Upper lobe of left lung (tissue), 4 donors: ENCODE measurements around the gene TEX22.

ENCODE experiments used
- CTCF ChIP-seq, 6 experiments: fragments of 450-650 bp in 4 of 6; fragments of 200-600 bp in 2 of 6; sonication (generic) in 2 of 6; IDR thresholded peaks; one replicate each; pipeline ENCODE4 v1.5.1; 2016 to 2019; ENCODE audit warnings: antibody characterized with exemption in 6 of 6
- EP300 ChIP-seq, 4 donors: sonication (generic); formaldehyde crosslinking; IDR thresholded peaks; one replicate each; pipeline ENCODE4 v1.5.1; 2017; ENCODE audit warnings: antibody characterized with exemption in 4 of 4, control low read depth in 2 of 4
- POLR2A ChIP-seq, 4 donors: fragments of 450-650 bp; IDR thresholded peaks; one replicate each; pipeline ENCODE4 v1.5.1; 2016 to 2017; ENCODE audit warnings: antibody characterized with exemption in 4 of 4, mild to moderate bottlenecking in 2 of 4

DNA sequence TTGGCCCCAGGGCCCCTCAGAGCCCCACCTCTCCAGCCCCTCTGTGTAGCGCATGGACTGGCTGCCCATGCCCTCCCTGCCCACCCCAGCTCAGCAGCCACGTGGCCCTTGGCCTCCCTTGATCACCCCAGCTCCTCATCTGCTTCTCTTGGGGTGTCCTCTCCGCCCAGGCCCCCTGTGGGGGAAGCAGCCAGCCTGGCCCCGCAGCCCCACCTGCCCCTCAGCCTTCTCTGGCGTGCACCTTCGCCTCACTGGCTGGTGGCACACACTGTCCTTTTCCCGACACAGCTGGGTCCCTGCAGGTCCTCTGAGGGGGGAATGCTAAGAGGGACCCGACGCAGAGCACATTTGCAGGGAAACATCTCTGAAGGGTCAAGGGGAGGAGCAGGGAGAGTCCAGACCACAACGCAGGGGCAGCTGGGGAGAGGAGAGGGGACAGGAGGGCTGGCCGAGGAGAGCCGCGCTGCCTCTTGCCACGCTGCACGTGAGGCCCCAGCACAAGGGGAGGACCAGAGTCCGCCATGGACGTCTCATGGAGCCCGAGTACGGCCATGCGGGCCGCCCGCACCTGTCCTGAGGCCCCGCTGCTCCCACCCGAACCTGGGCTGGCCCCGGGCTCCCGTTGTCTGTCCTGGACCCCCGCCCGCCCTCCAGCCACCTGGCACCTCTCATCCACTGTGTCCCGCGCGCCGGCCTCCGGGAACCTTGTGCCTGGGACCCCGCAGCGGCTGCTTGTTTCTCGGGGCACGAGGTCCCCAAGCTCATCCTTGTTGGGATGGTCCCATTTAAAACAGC is 47.7 kb upstream of the TEX22 start:
- no peak for TF ChIP-seq EP300 (IDR thresholded peaks at IDR 0.05)
- TF ChIP-seq POLR2A (IDR thresholded peaks at IDR 0.05): no peak
- no peak for TF ChIP-seq CTCF (IDR thresholded peaks at IDR 0.05)
